HG02884 (cell line): ENCODE data around the gene SULT2B1.
"Not testable (repeated sequence)": the region's sequence is repeated elsewhere in the genome, so short reads cannot be mapped to it uniquely, and the experiment has no call there.

Experiments used
- ATAC-seq: cut with Tn5 transposase; IDR thresholded peaks from one replicate; pipeline ENCODE4 v1.9.1; 2021; ENCODE audit warnings: mild to moderate bottlenecking, moderate library complexity; ENCODE audit not compliant: unreplicated experiment

Gene SULT2B1

GRCh38 chr19:48618278-48618915, 66.4 kb downstream of the SULT2B1 start:
- ATAC-seq: no peak

- peak; percentile 78 for ATAC-seq
These were observed 67.1 kb downstream of the SULT2B1 start, which contains the start of the genes RPL18 and SPHK2 for GRCh38 chr19:48618916-48619691. TSS of gene RPL18 (minus strand) at chr19:48619178. CDS start at chr19:48619143, 35 bp downstream. TSS of gene SPHK2 (plus strand) at chr19:48619506. CDS start at chr19:48620515, 1,009 bp downstream.

- ATAC-seq: no peak
These were observed 68.0 kb downstream of the SULT2B1 start for GRCh38 chr19:48619692-48620585.

GRCh38 chr19:48623556-48624066, 71.6 kb downstream of the SULT2B1 start:
- no peak for ATAC-seq

- ATAC-seq: peak; percentile 61
These were observed 72.2 kb downstream of the SULT2B1 start for GRCh38 chr19:48624067-48624594.

GRCh38 chr19:48624791-48625723, 73.1 kb downstream of the SULT2B1 start:
- no peak for ATAC-seq

- no peak for ATAC-seq
These were observed 73.9 kb downstream of the SULT2B1 start for GRCh38 chr19:48625891-48626327.

- ATAC-seq: no peak
These were observed 75.4 kb downstream of the SULT2B1 start for GRCh38 chr19:48627201-48627864.

- ATAC-seq: no peak
These were observed 75.9 kb downstream of the SULT2B1 start for GRCh38 chr19:48627865-48628314.

- ATAC-seq: no peak
These were observed 76.7 kb downstream of the SULT2B1 start for GRCh38 chr19:48628486-48629296.

GRCh38 chr19:48629297-48629598, 77.3 kb downstream of the SULT2B1 start:
- ATAC-seq: no peak

- no peak for ATAC-seq
These were observed 77.8 kb downstream of the SULT2B1 start for GRCh38 chr19:48629599-48630295.

- no peak for ATAC-seq
These were observed 78.5 kb downstream of the SULT2B1 start for GRCh38 chr19:48630296-48631063.

GRCh38 chr19:48631225-48631624, 79.3 kb downstream of the SULT2B1 start:
- ATAC-seq: no peak

- not testable (repeated sequence) for ATAC-seq
These were observed 80.3 kb downstream of the SULT2B1 start for GRCh38 chr19:48632286-48632685.

- ATAC-seq: no peak
These were observed 80.7 kb downstream of the SULT2B1 start for GRCh38 chr19:48632692-48633147.
